Gastroesophageal sphincter (tissue), 4 donors: Measurements from ENCODE around the gene KCTD17. TPM values are rescaled to one million over a fixed set of nuclear protein-coding genes. Genes with fewer than 3 reads are reported as not detected.

ENCODE experiments used
- ATAC-seq: fragments of 150-250 bp; one replicate; pipeline ENCODE4 v1.9.1; 2016; ENCODE audit warnings: mild to moderate bottlenecking, moderate library complexity
- H3K27ac ChIP-seq, 4 donors: fragments of 200-600 bp; sonication (generic) in 3 of 4; 1 replicate in 3 of 4; 2 replicates in 1 of 4; pipeline ENCODE4 v1.5.1; 2016 to 2019
- H3K27me3 ChIP-seq: fragments of 200-600 bp; sonication (generic); one replicate; pipeline ENCODE4 v1.5.1; 2019
- H3K36me3 ChIP-seq, 2 donors: fragments of 200-600 bp; sonication (generic); one replicate each; pipeline ENCODE4 v1.5.1; 2019; ENCODE audit warnings: control low read depth in 1 of 2
- H3K4me1 ChIP-seq, 3 donors: fragments of 200-600 bp; sonication (generic); 1 replicate in 2 of 3; 2 replicates in 1 of 3; pipeline ENCODE4 v1.5.1; 2016 to 2019; ENCODE audit warnings: control low read depth in 2 of 3
- H3K4me3 ChIP-seq, 2 donors: fragments of 200-600 bp; sonication (generic); one replicate each; pipeline ENCODE4 v1.5.1; 2019; ENCODE audit warnings: mild to moderate bottlenecking in 1 of 2, moderate library complexity in 1 of 2
- H3K9me3 ChIP-seq, 3 donors: fragments of 200-600 bp; sonication (generic); one replicate each; pipeline ENCODE4 v1.5.1; 2017 to 2019; ENCODE audit warnings: control low read depth in 2 of 3
- EP300 ChIP-seq: sonication (generic); formaldehyde crosslinking; IDR thresholded peaks from one replicate; pipeline ENCODE4 v1.6.1; 2017; ENCODE audit warnings: antibody characterized with exemption, mild to moderate bottlenecking
- POLR2A ChIP-seq, 2 donors: fragments of 450-650 bp; IDR thresholded peaks; one replicate each; pipeline ENCODE4 v1.6.1; 2017; ENCODE audit warnings: antibody characterized with exemption in 2 of 2, mild to moderate bottlenecking in 2 of 2, moderate library complexity in 1 of 2
- POLR2AphosphoS5 ChIP-seq: sonication (generic); formaldehyde crosslinking; IDR thresholded peaks from one replicate; pipeline ENCODE4 v1.6.1; 2017; ENCODE audit warnings: antibody characterized with exemption
- WGBS, 2 donors: methylation state at CpG; one replicate each; pipeline ENCODE4 v1.1.5; 2018; ENCODE audit warnings: low coverage in 1 of 2; 5-methylcytosine and 5-hydroxymethylcytosine counted together
- total RNA-seq, 4 donors: library from RNA; depleted of rRNA; stranded (reverse); fragments of >200 nt; gene quantifications; one replicate each; pipeline ENCODE4 v1.1.0, GENCODE V29; 2016
- TF ChIP-seq, protein P1 (sequence below), 4 experiments: fragments of 200-600 bp in 2 of 4; fragments of 450-650 bp in 2 of 4; sonication (generic) in 1 of 4; IDR thresholded peaks; one replicate each; pipeline ENCODE4 v1.5.1; 2017 to 2019; ENCODE audit warnings: antibody characterized with exemption in 4 of 4, mild to moderate bottlenecking in 2 of 4, moderate library complexity in 2 of 4

KCTD17 gene
- total RNA-seq, 4 donors from 2014 or later: 23.3 to 33.2 (median 29.3) TPM

DNA sequence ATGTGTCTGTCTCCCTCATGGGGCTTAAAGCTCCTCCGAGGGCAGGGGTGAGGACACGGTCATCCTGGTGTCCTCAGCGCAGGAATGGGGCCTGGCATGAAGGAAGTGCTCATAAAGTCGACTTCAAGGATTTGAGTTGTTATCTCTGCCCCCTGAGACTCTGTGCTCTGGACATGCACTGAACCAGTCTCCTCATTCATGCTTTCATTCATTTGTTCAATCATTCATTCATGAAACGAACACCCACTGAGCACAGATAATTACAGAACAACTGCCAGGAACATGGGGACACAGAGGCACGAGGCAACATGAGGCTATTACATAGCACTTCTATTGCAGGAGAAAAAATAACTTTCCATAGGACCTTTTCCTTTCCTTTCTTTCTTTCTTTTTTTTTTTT, 41.5 kb downstream of the KCTD17 start:
- Histone ChIP-seq H3K4me1 (no peaks in the 10 kb centered on the region), H3K27ac (no peak overlapping the region), H3K9me3 (no peaks in the 10 kb centered on the region), H3K36me3 (no peaks in the 10 kb centered on the region), H3K27me3 (peaks cover 94% of the 10 kb centered on the region), H3K4me3 (no peak overlapping the region)
- WGBS, 2 donors: 53 to 57% methylated on average over 1 to 6 of the region's 6 CpGs
- no peak for TF ChIP-seq POLR2A (IDR thresholded peaks at IDR 0.05)
- TF ChIP-seq, protein P1, sequence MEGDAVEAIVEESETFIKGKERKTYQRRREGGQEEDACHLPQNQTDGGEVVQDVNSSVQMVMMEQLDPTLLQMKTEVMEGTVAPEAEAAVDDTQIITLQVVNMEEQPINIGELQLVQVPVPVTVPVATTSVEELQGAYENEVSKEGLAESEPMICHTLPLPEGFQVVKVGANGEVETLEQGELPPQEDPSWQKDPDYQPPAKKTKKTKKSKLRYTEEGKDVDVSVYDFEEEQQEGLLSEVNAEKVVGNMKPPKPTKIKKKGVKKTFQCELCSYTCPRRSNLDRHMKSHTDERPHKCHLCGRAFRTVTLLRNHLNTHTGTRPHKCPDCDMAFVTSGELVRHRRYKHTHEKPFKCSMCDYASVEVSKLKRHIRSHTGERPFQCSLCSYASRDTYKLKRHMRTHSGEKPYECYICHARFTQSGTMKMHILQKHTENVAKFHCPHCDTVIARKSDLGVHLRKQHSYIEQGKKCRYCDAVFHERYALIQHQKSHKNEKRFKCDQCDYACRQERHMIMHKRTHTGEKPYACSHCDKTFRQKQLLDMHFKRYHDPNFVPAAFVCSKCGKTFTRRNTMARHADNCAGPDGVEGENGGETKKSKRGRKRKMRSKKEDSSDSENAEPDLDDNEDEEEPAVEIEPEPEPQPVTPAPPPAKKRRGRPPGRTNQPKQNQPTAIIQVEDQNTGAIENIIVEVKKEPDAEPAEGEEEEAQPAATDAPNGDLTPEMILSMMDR (IDR thresholded peaks at IDR 0.05): no peak
- no peak for TF ChIP-seq POLR2AphosphoS5
- TF ChIP-seq EP300: no peak
- no peak for ATAC-seq

DNA sequence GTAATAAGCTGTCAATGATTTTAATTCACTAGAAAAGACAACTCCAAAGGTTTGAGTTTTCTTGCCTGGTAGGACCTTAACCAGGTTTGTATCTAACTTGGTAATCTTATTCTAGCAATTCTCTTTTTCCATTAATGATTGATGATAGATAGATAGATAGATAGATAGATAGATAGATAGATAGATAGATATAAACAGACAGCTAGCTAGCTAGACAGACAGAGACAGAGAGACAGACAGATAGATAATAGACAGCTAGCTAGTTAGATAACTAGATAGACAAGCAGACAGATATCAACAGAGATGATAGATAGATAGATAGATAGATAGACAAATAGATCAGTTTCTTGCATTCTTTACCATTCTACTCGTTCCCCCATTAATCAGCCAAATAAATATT, 42.7 kb downstream of the KCTD17 start:
- Histone ChIP-seq H3K4me3 (no peak overlapping the region), H3K4me1 (no peaks in the 10 kb centered on the region), H3K27me3 (peaks cover 94% of the 10 kb centered on the region), H3K27ac (no peak overlapping the region), H3K9me3 (no peaks in the 10 kb centered on the region), H3K36me3 (no peaks in the 10 kb centered on the region)
- no peak for ATAC-seq
- WGBS, 2 donors: 60 to 70% methylated on average over 1 of the region's 1 CpG
- no peak for TF ChIP-seq POLR2A (IDR thresholded peaks at IDR 0.05)
- TF ChIP-seq, protein P1 (IDR thresholded peaks at IDR 0.05): no peak
- no peak for TF ChIP-seq EP300

DNA sequence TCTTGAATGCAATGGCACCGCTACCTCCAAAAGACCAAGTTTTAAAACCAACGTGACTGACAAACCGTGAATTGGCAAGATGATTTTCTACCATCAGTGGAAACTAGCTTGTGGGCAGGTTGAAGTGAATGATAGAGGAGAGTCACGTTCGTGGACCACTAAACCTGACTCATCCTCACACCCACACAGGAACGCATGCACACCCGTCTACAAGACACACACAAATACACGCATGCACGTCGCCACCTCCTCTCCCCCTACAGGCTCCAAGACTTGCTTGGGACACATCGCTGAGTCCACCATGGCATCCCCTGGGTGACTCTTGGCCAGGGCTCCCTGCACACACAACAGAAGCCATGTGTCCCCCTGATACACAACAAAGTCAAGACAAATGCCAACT, 43.6 kb downstream of the KCTD17 start:
- Histone ChIP-seq H3K27ac (no peak overlapping the region), H3K4me3 (no peak overlapping the region), H3K9me3 (no peaks in the 10 kb centered on the region), H3K4me1 (no peaks in the 10 kb centered on the region), H3K36me3 (no peaks in the 10 kb centered on the region), H3K27me3 (peaks cover 93% of the 10 kb centered on the region)
- 40 to 79% methylated on average over 2 to 7 of the region's 11 CpGs for WGBS, 2 donors
- TF ChIP-seq, protein P1 (IDR thresholded peaks at IDR 0.05): no peak
- TF ChIP-seq POLR2A (IDR thresholded peaks at IDR 0.05): no peak
- TF ChIP-seq EP300: no peak
- no peak for TF ChIP-seq POLR2AphosphoS5
- no peak for ATAC-seq

DNA sequence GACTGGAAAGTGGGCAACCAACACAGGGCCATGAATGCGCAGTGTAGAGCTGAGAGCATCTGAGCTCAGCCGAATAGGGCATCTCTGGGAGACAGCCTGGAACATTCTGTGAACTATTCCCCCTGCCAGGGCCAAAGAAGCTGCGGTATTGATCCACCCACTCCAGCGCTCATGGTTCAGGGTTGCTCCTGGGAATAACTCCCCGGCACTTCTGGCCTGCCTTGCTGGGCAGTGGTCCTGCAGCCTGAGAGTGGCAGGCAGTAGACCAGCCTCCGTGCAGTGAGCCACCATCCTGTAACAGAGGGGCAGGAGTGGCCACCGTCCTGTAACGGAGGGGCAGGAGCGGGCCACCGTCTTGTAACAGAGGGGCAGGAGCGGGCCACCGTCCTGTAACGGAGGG, 45.8 kb downstream of the KCTD17 start:
- H3K9me3 ChIP-seq: no peaks in the 10 kb centered on the region
- ATAC-seq: no peak
- no CpG with 5 or more reads among the region's 13 CpGs for WGBS, 2 donors
- no peaks in the 10 kb centered on the region for H3K4me1 ChIP-seq
- peaks cover 75% of the 10 kb centered on the region for H3K27me3 ChIP-seq
- no peak overlapping the region for H3K4me3 ChIP-seq
- no peak overlapping the region for H3K27ac ChIP-seq
- no peaks in the 10 kb centered on the region for H3K36me3 ChIP-seq
- TF ChIP-seq POLR2AphosphoS5 (no peak), POLR2A (IDR thresholded peaks at IDR 0.05) (no peak), EP300 (no peak)
- TF ChIP-seq, protein P1 (IDR thresholded peaks at IDR 0.05): no peak

DNA sequence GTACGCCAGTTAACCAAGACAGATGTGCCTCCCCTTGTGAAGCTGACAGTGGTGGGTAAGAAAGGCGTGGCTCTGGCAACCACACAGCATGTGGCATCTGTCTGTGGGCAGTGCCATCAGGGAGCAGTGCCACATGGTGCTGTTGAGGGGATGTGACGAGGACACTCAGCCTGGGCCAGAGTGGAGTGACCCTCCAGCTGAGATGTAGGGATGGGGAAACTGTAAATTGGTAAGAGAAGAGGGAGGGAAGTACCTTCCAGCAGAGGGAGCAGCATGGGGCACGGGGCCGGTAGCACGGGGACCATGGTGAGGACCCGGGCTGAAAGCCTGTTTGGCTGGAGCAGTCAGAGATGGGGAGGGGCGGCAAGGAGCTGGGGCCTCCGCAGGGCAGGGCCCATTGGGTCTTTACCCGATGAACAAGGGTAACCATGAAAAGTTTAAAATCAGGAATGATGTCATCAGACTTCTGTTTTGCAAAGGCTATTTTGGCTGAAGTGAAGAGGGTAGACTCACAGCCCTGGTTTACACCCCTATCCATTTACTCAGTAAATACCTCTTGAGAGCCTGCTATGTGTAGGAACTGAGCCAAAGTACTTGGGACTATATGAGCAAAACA, 47.5 kb downstream of the KCTD17 start:
- TF ChIP-seq POLR2AphosphoS5 (no peak), EP300 (no peak), POLR2A (IDR thresholded peaks at IDR 0.05) (no peak)
- TF ChIP-seq, protein P1 (IDR thresholded peaks at IDR 0.05): no peak
- H3K4me3 ChIP-seq: no peak overlapping the region
- ATAC-seq: no peak
- H3K9me3 ChIP-seq: no peaks in the 10 kb centered on the region
- no peaks in the 10 kb centered on the region for H3K4me1 ChIP-seq
- no peaks in the 10 kb centered on the region for H3K36me3 ChIP-seq
- no peak overlapping the region for H3K27ac ChIP-seq
- peaks cover 75% of the 10 kb centered on the region for H3K27me3 ChIP-seq
- WGBS, 2 donors: 43 to 44% methylated on average over 7 to 8 of the region's 10 CpGs
